AG09309 (cell line): ENCODE data around the gene IL19.

Source experiments
- DNase-seq: peaks from one replicate; pipeline ENCODE4 v3.0.0-alpha.2; 2010; ENCODE audit warnings: low read depth
- H3K4me3 ChIP-seq: 2 replicates; pipeline ENCODE4 v1.5.1; 2011; ENCODE audit warnings: mild to moderate bottlenecking, low read depth, low read length, moderate library complexity; ENCODE audit not compliant: control insufficient read depth
- TF ChIP-seq, protein P1 (sequence below): IDR thresholded peaks from 2 replicates; pipeline ENCODE4 v1.5.1; 2011; ENCODE audit warnings: mild to moderate bottlenecking, low read depth, low read length, inconsistent platforms; ENCODE audit not compliant: insufficient read depth, control insufficient read depth; ENCODE audit errors: missing control alignments

Gene IL19

DNA sequence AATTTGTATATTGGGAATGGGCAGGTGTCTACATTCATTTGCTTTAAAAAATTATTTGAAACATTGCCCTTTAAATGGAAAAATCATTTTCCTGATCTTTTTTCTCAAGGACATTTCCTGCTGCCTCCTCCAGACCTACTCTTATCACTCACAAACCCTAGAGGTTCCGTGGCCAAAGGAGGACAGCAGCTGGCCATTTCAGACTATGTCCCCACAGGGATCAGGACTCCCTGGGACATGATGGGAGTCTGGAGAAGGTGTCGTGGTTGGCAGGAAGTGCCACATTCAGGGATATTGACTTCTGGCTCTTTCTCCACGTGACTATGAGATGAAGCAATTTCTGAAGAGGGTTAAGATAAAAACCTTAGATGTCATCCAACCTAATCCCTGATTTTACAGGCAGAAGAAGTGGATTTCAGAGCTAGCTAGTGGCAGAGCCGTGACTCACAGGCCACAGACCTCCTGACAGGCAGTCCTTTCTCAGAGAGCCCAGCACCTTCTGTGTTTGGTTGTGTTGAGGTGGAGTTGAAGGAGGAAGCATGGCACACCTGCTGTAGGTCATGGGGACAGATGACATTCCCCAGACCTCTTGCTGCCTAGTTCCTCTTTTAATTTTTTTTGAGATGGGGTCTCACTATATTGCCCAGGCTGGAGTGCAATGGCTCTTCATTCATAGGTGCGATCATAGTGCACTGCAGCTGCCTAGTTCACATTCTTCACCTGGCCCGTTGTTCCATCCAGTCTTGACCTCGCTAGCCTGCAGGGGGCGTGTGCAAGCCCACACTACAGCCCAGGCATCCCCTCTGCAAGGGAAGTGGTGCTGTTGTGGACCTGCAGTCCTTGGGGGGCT, 27.2 kb downstream of the IL19 start:
- no peak for DNase-seq

DNA sequence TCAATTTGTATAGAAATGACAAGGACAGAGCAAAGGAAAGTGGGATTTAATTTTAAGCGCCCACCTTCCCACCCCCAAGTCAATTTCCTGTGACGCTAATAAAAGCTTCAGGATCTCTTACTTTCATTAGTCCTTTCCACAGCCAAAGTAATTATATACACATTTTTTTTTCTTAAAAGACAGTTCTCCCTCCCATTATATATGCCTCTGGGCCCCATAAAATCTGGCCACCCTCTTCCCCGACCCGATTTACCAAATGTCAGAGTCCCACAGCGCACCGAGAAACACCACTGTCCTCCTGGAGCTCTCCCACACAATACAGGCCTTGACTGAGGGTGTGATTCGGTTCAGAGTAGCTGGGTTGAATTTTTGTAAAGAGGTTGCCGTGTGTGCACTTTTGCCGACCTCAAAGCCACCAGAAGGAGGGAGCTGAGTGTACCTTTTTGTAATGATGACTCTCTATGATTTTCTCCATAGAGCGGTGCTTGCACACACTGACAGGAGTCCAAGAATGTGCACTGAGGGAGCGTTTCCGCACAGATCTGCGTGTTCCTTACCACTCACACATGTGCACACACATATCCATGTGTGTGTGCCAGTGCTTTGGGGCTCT, 27.9 kb downstream of the IL19 start:
- DNase-seq = no peak
- TF ChIP-seq, protein P1, sequence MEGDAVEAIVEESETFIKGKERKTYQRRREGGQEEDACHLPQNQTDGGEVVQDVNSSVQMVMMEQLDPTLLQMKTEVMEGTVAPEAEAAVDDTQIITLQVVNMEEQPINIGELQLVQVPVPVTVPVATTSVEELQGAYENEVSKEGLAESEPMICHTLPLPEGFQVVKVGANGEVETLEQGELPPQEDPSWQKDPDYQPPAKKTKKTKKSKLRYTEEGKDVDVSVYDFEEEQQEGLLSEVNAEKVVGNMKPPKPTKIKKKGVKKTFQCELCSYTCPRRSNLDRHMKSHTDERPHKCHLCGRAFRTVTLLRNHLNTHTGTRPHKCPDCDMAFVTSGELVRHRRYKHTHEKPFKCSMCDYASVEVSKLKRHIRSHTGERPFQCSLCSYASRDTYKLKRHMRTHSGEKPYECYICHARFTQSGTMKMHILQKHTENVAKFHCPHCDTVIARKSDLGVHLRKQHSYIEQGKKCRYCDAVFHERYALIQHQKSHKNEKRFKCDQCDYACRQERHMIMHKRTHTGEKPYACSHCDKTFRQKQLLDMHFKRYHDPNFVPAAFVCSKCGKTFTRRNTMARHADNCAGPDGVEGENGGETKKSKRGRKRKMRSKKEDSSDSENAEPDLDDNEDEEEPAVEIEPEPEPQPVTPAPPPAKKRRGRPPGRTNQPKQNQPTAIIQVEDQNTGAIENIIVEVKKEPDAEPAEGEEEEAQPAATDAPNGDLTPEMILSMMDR = no peak
- no peak overlapping the region for H3K4me3 ChIP-seq

More for the DNA sequence above, 27.2 kb downstream of the IL19 start:
- TF ChIP-seq, protein P1 = peak; percentile 44
- no peak overlapping the region for H3K4me3 ChIP-seq

DNA sequence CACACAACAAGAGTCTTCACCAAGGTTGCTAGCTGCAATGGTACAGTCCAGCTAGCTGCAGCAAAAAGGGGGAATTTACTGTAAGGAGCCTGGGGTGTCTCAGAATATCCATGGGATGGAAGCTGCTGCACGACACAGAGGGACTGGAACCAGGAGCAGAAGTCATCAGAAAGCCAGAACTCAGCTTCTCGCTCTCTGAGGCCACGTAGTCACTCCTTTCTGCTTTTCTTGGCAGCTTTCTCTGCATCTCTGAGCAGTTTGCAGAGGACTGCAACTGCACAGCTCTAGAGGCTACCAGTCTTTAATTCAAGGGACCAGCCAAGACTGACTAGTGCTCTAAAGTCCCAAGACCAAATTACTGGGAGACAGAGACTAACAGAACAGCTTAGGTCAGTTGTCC, 28.7 kb downstream of the IL19 start:
- H3K4me3 ChIP-seq = no peak overlapping the region
- TF ChIP-seq, protein P1 = no peak
- no peak for DNase-seq

DNA sequence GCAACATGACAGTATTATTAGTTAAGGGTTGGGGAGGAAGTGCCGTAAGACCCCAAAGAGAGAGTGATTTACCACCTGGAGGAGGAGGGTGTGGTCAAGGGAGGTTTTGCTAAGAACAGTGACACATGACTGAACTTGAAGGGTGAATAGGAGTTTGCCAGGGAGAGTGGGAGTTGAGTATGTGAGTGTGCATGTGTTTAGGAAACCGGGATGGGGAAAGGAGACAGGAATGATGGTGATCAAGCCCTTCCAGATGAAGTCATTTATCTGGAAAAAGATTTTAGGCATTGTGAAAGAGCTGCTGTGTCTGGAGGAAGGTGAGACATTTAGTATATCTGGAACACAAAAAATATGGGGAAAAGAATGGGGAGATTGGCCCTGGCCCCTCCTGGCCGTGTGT, 29.8 kb downstream of the IL19 start:
- DNase-seq = no peak
- H3K4me3 ChIP-seq = no peak overlapping the region

DNA sequence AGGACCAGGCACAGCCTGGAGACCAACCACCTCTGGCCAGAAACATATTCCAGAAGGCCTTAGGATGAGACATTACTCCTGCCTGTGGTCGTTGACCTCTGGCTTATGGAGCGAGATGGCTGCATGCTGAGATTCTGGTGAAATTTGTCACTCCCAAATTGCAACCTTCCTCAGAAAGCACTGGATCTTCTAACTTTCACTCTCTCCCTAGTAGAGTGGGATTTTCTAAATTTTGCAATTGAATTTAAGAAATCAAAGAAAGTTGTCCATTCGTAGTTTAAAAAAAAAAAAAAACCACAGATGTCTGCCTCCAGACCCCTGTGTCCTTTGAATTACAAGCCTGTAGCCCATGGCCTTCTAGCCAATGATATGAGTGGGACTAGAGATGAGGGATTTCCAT, 30.3 kb downstream of the IL19 start:
- no peak overlapping the region for H3K4me3 ChIP-seq
- TF ChIP-seq, protein P1 = no peak
- DNase-seq = no peak

More for the DNA sequence above, 29.8 kb downstream of the IL19 start:
- TF ChIP-seq, protein P1 = no peak

DNA sequence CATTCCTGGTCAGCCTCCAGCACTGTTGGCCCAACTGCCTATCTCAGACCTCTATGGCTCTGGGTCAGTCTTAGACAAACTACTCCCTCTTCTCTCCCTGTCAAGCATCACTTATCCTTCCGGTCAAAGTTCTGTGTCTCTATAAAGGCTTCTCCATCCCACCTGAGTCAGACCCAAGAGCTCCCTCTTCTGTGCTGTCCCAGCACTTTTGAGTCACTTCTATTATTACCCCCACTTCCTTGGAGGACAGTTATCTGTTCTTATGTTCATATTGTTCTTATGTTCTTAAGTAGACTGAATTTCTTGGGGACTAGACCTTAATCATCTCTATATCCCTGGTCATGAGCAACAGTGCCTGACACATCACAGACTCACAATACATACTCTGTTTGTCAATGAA, 30.9 kb downstream of the IL19 start:
- DNase-seq = no peak
- TF ChIP-seq, protein P1 = no peak
- H3K4me3 ChIP-seq = no peak overlapping the region
